ENCODE results near the gene TM9SF1. TPM values are rescaled to one million over a fixed set of nuclear protein-coding genes. Genes with fewer than 3 reads are reported as not detected.

TM9SF1 gene
- total and polyA plus RNA-seq, 10 of the 15 experiments (the other 5 are each of a cell fraction or from before 2014, with no cell fraction given), result 7.2 to 39.2 (median 17.6) TPM

GRCh38 chr14:24232645-24233537, 37.6 kb upstream of the TM9SF1 start, which contains the start of gene GMPR2:
Gene GMPR2, plus strand, starts transcription at chr14:24232929. Its CDS starts 325 bp downstream, at chr14:24233254.
- Histone ChIP-seq H3K27ac (ENCODE audit: control insufficient read depth, insufficient read depth) (peak within 1 kb of the TSS; percentile 84), H3K79me2 (ENCODE audit: control insufficient read depth, insufficient read depth, low read length) (peaks cover 35% of the 10 kb centered on the region), H4K20me1 (ENCODE audit: control insufficient read depth, insufficient read depth) (no peaks in the 10 kb centered on the region), H2AFZ (ENCODE audit: control insufficient read depth, low read depth, low read length) (peak within 1 kb of the TSS; percentile 91), H3K4me1 (ENCODE audit: control insufficient read depth, insufficient read depth, low read length) (peaks cover 14% of the 10 kb centered on the region), H3K4me2 (ENCODE audit: control insufficient read depth, insufficient read depth) (peak within 1 kb of the TSS; percentile 97), H3K9me3 (replicated peaks; ENCODE audit: control insufficient read depth, insufficient read depth, low read length) (no peaks in the 10 kb centered on the region), H3K27me3 (replicated peaks in 1 of 2; ENCODE audit: control insufficient read depth in 2 of 2, insufficient read depth in 2 of 2, low read length in 1 of 2) (no peaks in the 10 kb centered on the region), H3K36me3 (ENCODE audit: control insufficient read depth in 2 of 2, insufficient read depth in 2 of 2, low read length in 1 of 2) (peaks cover 2 to 25% of the 10 kb centered on the region in 2 experiments), H3K9ac (ENCODE audit: control insufficient read depth, insufficient read depth, low read length) (peak within 1 kb of the TSS; percentile 92), H3K4me3 (peak within 1 kb of the TSS; percentile 87)
- intact Hi-C loops (cut with micrococcal nuclease; ENCODE audit: unreplicated experiment), result loop anchor here (1.0 kb wide), 2 partner anchors 9 to 20 kb away; partner anchors contain the start of genes CHMP4A and TINF2
- ChIA-PET CTCF (interaction anchor here (1.1 to 3.0 kb wide), 6 partner anchors 10 to 101 kb away, joined by 3 to 12 read pairs (median 4); partner anchors contain the start of genes CIDEB, MDP1 and TINF2), SMC1A (ENCODE audit: uncharacterized antibody, unreplicated experiment) (interaction anchor here (0.9 to 2.8 kb wide), 4 partner anchors 9 to 14 kb away, joined by 4 to 12 read pairs (median 5); partner anchors contain the start of gene TINF2), RAD21 (ENCODE audit: unreplicated experiment) (interaction anchor here (2.3 kb wide), 1 partner anchor 9 kb away, joined by 13 read pairs; the partner anchor contains the start of gene TINF2), POLR2A (interaction anchor here (0.6 to 2.1 kb wide), 3 partner anchors 9 to 36 kb away, joined by 3 to 15 read pairs (median 4); partner anchors contain the start of gene TINF2)
- DNase-seq (ENCODE audit: low read depth, low spot score), result no peak
- TSS peak; percentile 79 for BruUV-seq (replicated peaks)
- under 1% methylated on average over 38 of the region's 38 CpGs for WGBS (ENCODE audit: insufficient coverage, insufficient replicate concordance, low lambda C conversion rate, missing lambda C conversion rate)
- ATAC-seq, result peak; percentile 79
- in situ Hi-C loops (cut with MboI), result no loop called here
- FAIRE-seq, result peak; percentile 83
- TF ChIP-seq E4F1 (IDR thresholded peaks at IDR 0.05; ENCODE audit: borderline replicate concordance, partially characterized antibody), result peak; percentile 69
- peak; percentile 59 for TF ChIP-seq POLR2A (IDR thresholded peaks at IDR 0.05; ENCODE audit: low read depth, low read length)
- peak; percentile 82 for TF ChIP-seq TAF1 (IDR thresholded peaks at IDR 0.05; ENCODE audit: borderline replicate concordance, low read depth, low read length)
- TF ChIP-seq E2F8 (IDR thresholded peaks at IDR 0.05; ENCODE audit: low read depth, partially characterized antibody), result peak; percentile 55
- no peak for TF ChIP-seq CREB1 (IDR thresholded peaks at IDR 0.05; ENCODE audit: low read depth)
- peak; percentile 2; the same call in 1 of the 2 replicates for TF ChIP-seq YY1 (IDR thresholded peaks at IDR 0.05; ENCODE audit: low read depth, low read length)
- TF ChIP-seq ZNF207 (IDR thresholded peaks at IDR 0.05; ENCODE audit: borderline replicate concordance), result peak; percentile 67; the same call in 1 of the 2 replicates
- peak; percentile 77 for TF ChIP-seq KLF5 (IDR thresholded peaks at IDR 0.05; ENCODE audit: partially characterized antibody)
- TF ChIP-seq RELB (IDR thresholded peaks at IDR 0.05; ENCODE audit: low read depth), result peak; percentile 58
- TF ChIP-seq BRCA1 (IDR thresholded peaks at IDR 0.05; ENCODE audit: low read depth, low read length), result no peak
- TF ChIP-seq IKZF2 (IDR thresholded peaks at IDR 0.05), result peak; percentile 26 to 36; a peak in 3 of 4 replicates
- 0 out of 4 replicates have a peak, but pooled peaks of 1 of the 2 experiments have one; percentile 17 for TF ChIP-seq ETV6 (conservative IDR thresholded peaks at IDR 0.05 in 1 of 2, IDR thresholded peaks at IDR 0.05 in 1 of 2; ENCODE audit: borderline replicate concordance in 1 of 2, low read depth in 1 of 2)
- peak; percentile 42; the same call in 1 of the 2 replicates for TF ChIP-seq IRF3 (IDR thresholded peaks at IDR 0.05)

Measured in GM12878 (cell line).